Fibroblast of upper back skin (primary cell): ENCODE results near the gene LCE1A.

Experiments
- DNase-seq: peaks from one replicate; pipeline ENCODE4 v3.0.0-alpha.2; 2013

LCE1A gene

GRCh38 chr1:152870831-152871730 lies 43.8 kb downstream of the LCE1A start:
- DNase-seq, result peak; percentile 26

GRCh38 chr1:152871731-152872126 lies 44.5 kb downstream of the LCE1A start:
- no peak for DNase-seq

GRCh38 chr1:152873495-152873894 lies 46.2 kb downstream of the LCE1A start:
- peak; percentile 70 for DNase-seq

GRCh38 chr1:152876827-152877226 lies 49.6 kb downstream of the LCE1A start:
- DNase-seq, result no peak
